Activated CD4-positive, alpha-beta memory T cell treated with anti-CD3 and anti-CD28 coated beads for 36 hours (primary cell): ENCODE measurements around the gene TRIM72. TPM values are rescaled to one million over a fixed set of nuclear protein-coding genes. Genes with fewer than 3 reads are reported as not detected.
"Not testable (repeated sequence)": the region's sequence is repeated elsewhere in the genome, so short reads cannot be mapped to it uniquely, and the experiment has no call there.

Source experiments
- CTCF ChIA-PET: fragments of 350-600 bp; sonication (Branson Sonifier 250); formaldehyde crosslinking; loops from one replicate; lab custom pipeline; 2021; ENCODE audit warnings: antibody characterized with exemption, inconsistent platforms; lab: Charles Lee
- POLR2A ChIA-PET: fragments of 350-600 bp; sonication (Branson Sonifier 250); formaldehyde crosslinking; loops from one replicate; lab custom pipeline; 2021; ENCODE audit warnings: antibody characterized with exemption; lab: Charles Lee
- DNase-seq: peaks from one replicate; pipeline ENCODE4 v3.0.0-alpha.2; 2020
- H3K27ac Mint-ChIP-seq: one replicate; pipeline ENCODE4 v1.8.0; 2021; ENCODE audit warnings: mixed read lengths
- H3K27me3 Mint-ChIP-seq: one replicate; pipeline ENCODE4 v1.8.0; 2021; ENCODE audit warnings: mixed read lengths
- H3K36me3 Mint-ChIP-seq: one replicate; pipeline ENCODE4 v1.8.0; 2021; ENCODE audit warnings: mixed read lengths
- H3K4me1 Mint-ChIP-seq: one replicate; pipeline ENCODE4 v1.8.0; 2021; ENCODE audit warnings: low read depth, mixed read lengths
- H3K4me3 Mint-ChIP-seq: one replicate; pipeline ENCODE4 v1.8.0; 2021; ENCODE audit warnings: mild to moderate bottlenecking, mixed read lengths
- H3K9me3 Mint-ChIP-seq: one replicate; pipeline ENCODE4 v1.8.0; 2021; ENCODE audit warnings: mixed read lengths
- intact Hi-C: fragments of 100-400 bp; cut with micrococcal nuclease; formaldehyde crosslinking; loops from one replicate; pipeline ENCODE4 v1.15.1; 2023
- total RNA-seq, 2 experiments: library from RNA; stranded (reverse); gene quantifications; one replicate each; pipeline ENCODE4 v1.2.3, GENCODE V29; 2021

Gene TRIM72
- total RNA-seq, 2 experiments from 2014 or later = not detected

- peak; percentile 91 for DNase-seq
- H3K27me3 Mint-ChIP-seq = peaks cover under 1% of the 10 kb centered on the region
- H3K9me3 Mint-ChIP-seq = no peaks in the 10 kb centered on the region
- H3K27ac Mint-ChIP-seq = peak overlapping the region; percentile 85
- intact Hi-C loops = loop anchor here (1.0 to 5.0 kb wide), 3 partner anchors 12 to 89 kb away; partner anchors contain the start of genes ITGAX and PYDC1
- no peaks in the 10 kb centered on the region for H3K36me3 Mint-ChIP-seq
- ChIA-PET CTCF (interaction anchor here (0.7 kb wide), 1 partner anchor 33 kb away, joined by 3 read pairs; no protein-coding TSS in a partner anchor), POLR2A (no interaction called here)
- H3K4me3 Mint-ChIP-seq = peak overlapping the region; percentile 28
- peaks cover 46% of the 10 kb centered on the region for H3K4me1 Mint-ChIP-seq
Observed at GRCh38 chr16:31265329-31266245, 51.7 kb downstream of the TRIM72 start.

GRCh38 chr16:31267332-31268032 is 53.6 kb downstream of the TRIM72 start:
- Mint-ChIP-seq H3K4me3 (peak overlapping the region; percentile 10), H3K27ac (peak overlapping the region; percentile 57), H3K36me3 (no peaks in the 10 kb centered on the region), H3K27me3 (peaks cover 4% of the 10 kb centered on the region), H3K4me1 (peaks cover 45% of the 10 kb centered on the region), H3K9me3 (no peaks in the 10 kb centered on the region)
- ChIA-PET POLR2A (no interaction called here), CTCF (interaction anchor here (0.6 to 1.1 kb wide), 2 partner anchors 97 to 601 kb away, joined by 3 to 4 read pairs; no protein-coding TSS in a partner anchor)
- intact Hi-C loops = loop anchor here (5.0 kb wide), 1 partner anchor 50 kb away; the partner anchor contains the start of gene PYDC1
- DNase-seq = no peak

GRCh38 chr16:31268033-31268365 is 54.1 kb downstream of the TRIM72 start:
- POLR2A ChIA-PET = no interaction called here
- H3K36me3 Mint-ChIP-seq = no peaks in the 10 kb centered on the region
- intact Hi-C loops = loop anchor here (5.0 kb wide), 1 partner anchor 51 kb away; the partner anchor contains the start of gene PYDC1
- H3K27me3 Mint-ChIP-seq = peaks cover 6% of the 10 kb centered on the region
- H3K4me1 Mint-ChIP-seq = peaks cover 43% of the 10 kb centered on the region
- DNase-seq = peak; percentile 31
- peak overlapping the region; percentile 39 for H3K27ac Mint-ChIP-seq
- H3K9me3 Mint-ChIP-seq = no peaks in the 10 kb centered on the region
- CTCF ChIA-PET = interaction anchor here (0.6 to 1.7 kb wide), 3 partner anchors 97 to 601 kb away, joined by 3 to 4 read pairs (median 4); no protein-coding TSS in a partner anchor
- H3K4me3 Mint-ChIP-seq = no peak overlapping the region

GRCh38 chr16:31268891-31269290 is 55.0 kb downstream of the TRIM72 start:
- H3K4me1 Mint-ChIP-seq = peaks cover 38% of the 10 kb centered on the region
- no peak overlapping the region for H3K27ac Mint-ChIP-seq
- ChIA-PET POLR2A (no interaction called here), CTCF (interaction anchor here (1.1 to 1.7 kb wide), 2 partner anchors 127 to 600 kb away, joined by 4 read pairs; no protein-coding TSS in a partner anchor)
- DNase-seq = no peak
- intact Hi-C loops = loop anchor here (5.0 kb wide), 1 partner anchor 52 kb away; the partner anchor contains the start of gene PYDC1
- H3K4me3 Mint-ChIP-seq = no peak overlapping the region
- H3K27me3 Mint-ChIP-seq = peaks cover 6% of the 10 kb centered on the region
- H3K9me3 Mint-ChIP-seq = no peaks in the 10 kb centered on the region
- no peaks in the 10 kb centered on the region for H3K36me3 Mint-ChIP-seq

GRCh38 chr16:31269541-31269940 is 55.6 kb downstream of the TRIM72 start:
- intact Hi-C loops = loop anchor here (5.0 kb wide), 1 partner anchor 52 kb away; the partner anchor contains the start of gene PYDC1
- H3K36me3 Mint-ChIP-seq = no peaks in the 10 kb centered on the region
- DNase-seq = no peak
- H3K4me1 Mint-ChIP-seq = peaks cover 38% of the 10 kb centered on the region
- H3K27ac Mint-ChIP-seq = no peak overlapping the region
- CTCF ChIA-PET = interaction anchor here (1.7 kb wide), 1 partner anchor 127 kb away, joined by 4 read pairs; no protein-coding TSS in a partner anchor
- no peak overlapping the region for H3K4me3 Mint-ChIP-seq
- H3K27me3 Mint-ChIP-seq = peaks cover 6% of the 10 kb centered on the region
- POLR2A ChIA-PET = no interaction called here
- no peaks in the 10 kb centered on the region for H3K9me3 Mint-ChIP-seq

GRCh38 chr16:31269973-31270372 is 56.1 kb downstream of the TRIM72 start:
- H3K27ac Mint-ChIP-seq, H3K27me3 Mint-ChIP-seq, H3K9me3 Mint-ChIP-seq, H3K4me3 Mint-ChIP-seq, H3K36me3 Mint-ChIP-seq, CTCF ChIA-PET, DNase-seq, POLR2A ChIA-PET: not testable (repeated sequence)
- peaks cover 36% of the 10 kb centered on the region for H3K4me1 Mint-ChIP-seq
- intact Hi-C loops = loop anchor here (5.0 kb wide), 1 partner anchor 53 kb away; the partner anchor contains the start of gene PYDC1

GRCh38 chr16:31270795-31271194 is 56.9 kb downstream of the TRIM72 start:
- CTCF ChIA-PET = no interaction called here
- no peaks in the 10 kb centered on the region for H3K9me3 Mint-ChIP-seq
- H3K27me3 Mint-ChIP-seq = peaks cover 6% of the 10 kb centered on the region
- POLR2A ChIA-PET = no interaction called here
- peaks cover 28% of the 10 kb centered on the region for H3K4me1 Mint-ChIP-seq
- H3K36me3 Mint-ChIP-seq = no peaks in the 10 kb centered on the region
- no peak overlapping the region for H3K27ac Mint-ChIP-seq
- intact Hi-C loops = no loop called here
- no peak for DNase-seq
- H3K4me3 Mint-ChIP-seq = no peak overlapping the region

- CTCF ChIA-PET = no interaction called here
- no peak overlapping the region for H3K4me3 Mint-ChIP-seq
- DNase-seq = no peak
- peaks cover 20% of the 10 kb centered on the region for H3K4me1 Mint-ChIP-seq
- no peak overlapping the region for H3K27ac Mint-ChIP-seq
- no peaks in the 10 kb centered on the region for H3K9me3 Mint-ChIP-seq
- H3K36me3 Mint-ChIP-seq = no peaks in the 10 kb centered on the region
- peaks cover 6% of the 10 kb centered on the region for H3K27me3 Mint-ChIP-seq
- POLR2A ChIA-PET = no interaction called here
- intact Hi-C loops = no loop called here
Observed at GRCh38 chr16:31271621-31272190, 57.8 kb downstream of the TRIM72 start.

- POLR2A ChIA-PET = no interaction called here
- Mint-ChIP-seq H3K27ac (no peak overlapping the region), H3K27me3 (peaks cover 6% of the 10 kb centered on the region), H3K4me3 (no peak overlapping the region), H3K4me1 (peaks cover 8% of the 10 kb centered on the region), H3K36me3 (no peaks in the 10 kb centered on the region), H3K9me3 (no peaks in the 10 kb centered on the region)
- DNase-seq = no peak
- CTCF ChIA-PET = no interaction called here
- intact Hi-C loops = no loop called here
Observed at GRCh38 chr16:31273187-31273586, 59.3 kb downstream of the TRIM72 start.

GRCh38 chr16:31273676-31274075 is 59.8 kb downstream of the TRIM72 start:
- no peaks in the 10 kb centered on the region for H3K9me3 Mint-ChIP-seq
- peaks cover 5% of the 10 kb centered on the region for H3K4me1 Mint-ChIP-seq
- POLR2A ChIA-PET = no interaction called here
- H3K27me3 Mint-ChIP-seq = peaks cover 6% of the 10 kb centered on the region
- no peak for DNase-seq
- H3K36me3 Mint-ChIP-seq = no peaks in the 10 kb centered on the region
- H3K27ac Mint-ChIP-seq = no peak overlapping the region
- CTCF ChIA-PET = no interaction called here
- intact Hi-C loops = no loop called here
- H3K4me3 Mint-ChIP-seq = no peak overlapping the region

- H3K36me3 Mint-ChIP-seq = peaks cover 3% of the 10 kb centered on the region
- H3K9me3 Mint-ChIP-seq = no peaks in the 10 kb centered on the region
- peaks cover 6% of the 10 kb centered on the region for H3K27me3 Mint-ChIP-seq
- no peaks in the 10 kb centered on the region for H3K4me1 Mint-ChIP-seq
- POLR2A ChIA-PET = interaction anchor here (0.6 kb wide), 1 partner anchor 104 kb away, joined by 3 read pairs; no protein-coding TSS in a partner anchor
- H3K4me3 Mint-ChIP-seq = no peak overlapping the region
- intact Hi-C loops = no loop called here
- no peak for DNase-seq
- CTCF ChIA-PET = interaction anchor here (1.1 kb wide), 1 partner anchor 167 kb away, joined by 4 read pairs; the partner anchor contains the start of gene ZNF843
- H3K27ac Mint-ChIP-seq = no peak overlapping the region
Observed at GRCh38 chr16:31274831-31275816, 61.2 kb downstream of the TRIM72 start.
